ENCODE results near the gene EMC10. TPM values are rescaled to one million over a fixed set of nuclear protein-coding genes. Genes with fewer than 3 reads are reported as not detected.
A peak's percentile ranks its signal among the peaks of the same experiment; 100 is the strongest.

EMC10 gene
- total RNA-seq, 2 donors from 2014 or later = 60.3 to 68.0 TPM

DNA sequence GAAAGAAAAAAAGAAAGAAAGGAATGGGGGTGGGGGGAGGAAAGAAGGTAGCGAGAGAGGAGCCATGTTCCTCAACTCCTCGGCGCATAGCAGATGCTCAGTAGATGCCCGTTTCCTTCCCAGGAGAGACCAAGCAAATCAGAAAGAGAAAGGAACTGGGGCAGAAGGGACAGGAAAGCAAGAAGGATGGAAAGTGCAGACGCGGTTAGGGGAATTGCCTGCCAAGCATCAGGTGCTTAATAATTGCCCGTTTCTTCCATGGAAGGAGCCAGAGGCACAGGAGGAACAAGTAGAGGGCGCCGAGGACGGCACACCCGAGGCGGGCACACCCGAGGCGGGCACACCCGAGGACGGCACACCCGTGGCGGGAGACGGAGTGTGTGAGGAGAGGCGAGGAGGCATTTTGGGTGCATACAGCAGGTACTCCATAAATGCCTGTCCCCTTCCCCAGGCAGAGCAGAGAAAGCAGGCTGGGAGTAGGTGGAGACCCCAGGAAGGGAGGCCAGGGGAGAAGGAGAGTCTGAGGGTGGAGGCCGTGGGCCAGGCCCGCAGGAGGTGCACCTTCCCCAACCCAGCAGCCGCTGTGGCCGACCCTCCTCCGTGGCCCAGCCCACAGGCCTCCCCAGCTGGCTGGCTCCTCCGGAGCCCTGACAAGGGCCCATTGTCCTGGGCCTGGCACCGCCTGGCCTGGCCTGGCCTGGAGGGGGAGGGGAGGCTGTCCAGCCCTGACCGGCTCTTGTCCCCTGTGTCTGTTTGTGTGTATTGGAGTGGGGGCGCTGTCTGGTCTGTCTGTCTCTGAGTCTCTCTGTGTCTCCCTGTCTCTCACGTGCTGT is 20.1 kb downstream of the EMC10 start:
- TF ChIP-seq, protein P1, sequence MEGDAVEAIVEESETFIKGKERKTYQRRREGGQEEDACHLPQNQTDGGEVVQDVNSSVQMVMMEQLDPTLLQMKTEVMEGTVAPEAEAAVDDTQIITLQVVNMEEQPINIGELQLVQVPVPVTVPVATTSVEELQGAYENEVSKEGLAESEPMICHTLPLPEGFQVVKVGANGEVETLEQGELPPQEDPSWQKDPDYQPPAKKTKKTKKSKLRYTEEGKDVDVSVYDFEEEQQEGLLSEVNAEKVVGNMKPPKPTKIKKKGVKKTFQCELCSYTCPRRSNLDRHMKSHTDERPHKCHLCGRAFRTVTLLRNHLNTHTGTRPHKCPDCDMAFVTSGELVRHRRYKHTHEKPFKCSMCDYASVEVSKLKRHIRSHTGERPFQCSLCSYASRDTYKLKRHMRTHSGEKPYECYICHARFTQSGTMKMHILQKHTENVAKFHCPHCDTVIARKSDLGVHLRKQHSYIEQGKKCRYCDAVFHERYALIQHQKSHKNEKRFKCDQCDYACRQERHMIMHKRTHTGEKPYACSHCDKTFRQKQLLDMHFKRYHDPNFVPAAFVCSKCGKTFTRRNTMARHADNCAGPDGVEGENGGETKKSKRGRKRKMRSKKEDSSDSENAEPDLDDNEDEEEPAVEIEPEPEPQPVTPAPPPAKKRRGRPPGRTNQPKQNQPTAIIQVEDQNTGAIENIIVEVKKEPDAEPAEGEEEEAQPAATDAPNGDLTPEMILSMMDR (IDR thresholded peaks at IDR 0.05) = no peak
- TF ChIP-seq POLR2A (IDR thresholded peaks at IDR 0.05) = no peak
- Histone ChIP-seq H3K9me3 (no peaks in the 10 kb centered on the region), H3K27ac (no peak overlapping the region), H3K36me3 (replicated peaks in 1 of 2; ENCODE audit: insufficient read depth in 1 of 2, low read depth in 2 of 2) (no peaks in the 10 kb centered on the region), H3K27me3 (no peaks in the 10 kb centered on the region), H3K4me1 (peaks cover 9% of the 10 kb centered on the region), H3K4me3 (no peak overlapping the region)
- DNase-seq (peak; percentile 30 to 61 (median 54)), ATAC-seq (peak; percentile 86)
- 74% methylated on average over 27 to 29 of the region's 30 CpGs for WGBS, 2 donors
- intact Hi-C loops (cut with DNase I) = no loop called here

GRCh38 chr19:50497022-50497405 is 20.7 kb downstream of the EMC10 start:
- no peaks in the 10 kb centered on the region for H3K27me3 ChIP-seq
- H3K4me3 ChIP-seq = no peak overlapping the region
- DNase-seq = no peak
- no peak overlapping the region for H3K27ac ChIP-seq
- no peak for TF ChIP-seq POLR2A (IDR thresholded peaks at IDR 0.05)
- TF ChIP-seq, protein P1 (IDR thresholded peaks at IDR 0.05) = no peak
- 77 to 80% methylated on average over 8 of the region's 8 CpGs for WGBS, 2 donors
- no peak for ATAC-seq
- H3K9me3 ChIP-seq = no peaks in the 10 kb centered on the region
- intact Hi-C loops (cut with DNase I) = no loop called here
- H3K4me1 ChIP-seq = peaks cover 9% of the 10 kb centered on the region
- no peaks in the 10 kb centered on the region for H3K36me3 ChIP-seq (replicated peaks in 1 of 2; ENCODE audit: insufficient read depth in 1 of 2, low read depth in 2 of 2)

DNA sequence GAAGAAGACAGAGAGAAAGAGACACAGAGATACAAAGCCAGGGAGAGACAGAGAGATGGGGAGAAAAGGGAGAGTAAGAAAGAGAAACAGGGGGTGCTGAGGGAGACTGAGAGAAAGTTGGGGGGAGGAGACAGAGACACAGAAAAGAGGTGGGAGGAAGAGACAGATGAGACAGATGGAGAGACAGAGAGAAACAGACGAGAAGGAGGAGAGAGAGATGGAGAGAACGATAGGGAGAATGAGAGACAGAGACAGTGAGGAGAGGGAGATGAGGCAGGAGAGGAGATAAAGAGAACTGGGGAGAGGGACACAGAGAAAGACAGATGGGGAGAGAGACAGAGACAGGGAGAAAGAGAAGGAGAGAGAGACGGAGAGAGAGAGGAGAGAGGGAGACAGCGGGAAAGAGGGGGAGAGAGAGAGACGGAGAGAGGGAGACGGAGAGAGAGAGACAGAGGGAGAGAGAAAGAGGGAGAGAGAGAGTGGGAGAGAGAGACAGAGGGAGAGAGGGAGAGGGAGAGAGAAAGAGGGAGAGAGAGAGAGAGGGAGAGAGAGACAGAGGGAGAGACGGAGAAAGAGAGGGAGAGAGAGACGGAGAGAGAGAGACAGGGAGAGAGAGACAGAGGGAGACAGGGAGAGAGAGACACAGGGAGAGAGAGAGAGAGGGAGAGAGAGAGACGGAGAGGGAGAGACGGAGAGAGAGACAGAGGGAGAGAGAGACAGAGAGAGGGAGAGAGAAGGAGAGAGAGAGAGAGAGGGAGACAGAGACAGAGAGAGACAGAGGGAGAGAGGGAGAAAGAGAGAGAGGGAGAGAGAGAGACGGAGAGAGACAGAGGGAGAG is 22.1 kb downstream of the EMC10 start:
- no peaks in the 10 kb centered on the region for H3K27me3 ChIP-seq
- no peak overlapping the region for H3K27ac ChIP-seq
- H3K4me1 ChIP-seq = peaks cover 9% of the 10 kb centered on the region
- DNase-seq = no peak
- WGBS, 2 donors = 81 to 91% methylated on average over 7 to 11 of the region's 11 CpGs
- no peak overlapping the region for H3K4me3 ChIP-seq
- no peak for ATAC-seq
- H3K9me3 ChIP-seq = no peaks in the 10 kb centered on the region
- no peaks in the 10 kb centered on the region for H3K36me3 ChIP-seq (replicated peaks in 1 of 2; ENCODE audit: insufficient read depth in 1 of 2, low read depth in 2 of 2)
- intact Hi-C loops (cut with DNase I) = no loop called here
- TF ChIP-seq POLR2A (IDR thresholded peaks at IDR 0.05) = no peak
- TF ChIP-seq, protein P1 (IDR thresholded peaks at IDR 0.05) = no peak

GRCh38 chr19:50500060-50500752 is 23.9 kb downstream of the EMC10 start:
- H3K9me3 ChIP-seq = no peaks in the 10 kb centered on the region
- TF ChIP-seq POLR2A (IDR thresholded peaks at IDR 0.05) = no peak
- TF ChIP-seq, protein P1 (IDR thresholded peaks at IDR 0.05) = no peak
- no peaks in the 10 kb centered on the region for H3K36me3 ChIP-seq (replicated peaks in 1 of 2; ENCODE audit: insufficient read depth in 1 of 2, low read depth in 2 of 2)
- no peak overlapping the region for H3K4me3 ChIP-seq
- WGBS, 2 donors = 49 to 51% methylated on average over 22 to 26 of the region's 27 CpGs
- intact Hi-C loops (cut with DNase I) = no loop called here
- DNase-seq (no peak), ATAC-seq (peak; percentile 20)
- peaks cover 9% of the 10 kb centered on the region for H3K4me1 ChIP-seq
- H3K27ac ChIP-seq = no peak overlapping the region
- H3K27me3 ChIP-seq = no peaks in the 10 kb centered on the region
